ENCODE measurements around the gene CSAD.
A peak's percentile ranks its signal among the peaks of the same experiment; 100 is the strongest.
"Not testable (repeated sequence)": the region's sequence is repeated elsewhere in the genome, so short reads cannot be mapped to it uniquely, and the experiment has no call there.

The CSAD gene

DNA sequence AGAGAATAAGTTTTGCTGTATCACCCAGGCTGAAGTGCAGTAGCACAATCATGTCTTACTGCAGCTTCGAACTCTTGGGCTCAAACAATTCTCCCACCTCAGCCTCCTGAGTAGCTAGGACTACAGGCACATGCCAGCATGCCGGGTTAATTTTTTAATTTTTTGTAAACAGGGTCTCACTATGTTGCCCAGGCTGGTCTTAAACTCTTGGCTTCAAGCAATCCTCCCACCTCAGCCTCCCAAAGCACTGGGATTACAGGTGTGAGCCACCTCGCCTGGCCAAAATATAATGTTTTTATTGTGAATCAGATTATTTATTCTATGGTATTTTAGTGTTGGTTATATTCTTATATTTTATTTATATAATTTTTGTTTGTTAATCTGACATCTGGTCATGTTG lies 4.0 kb downstream of the CSAD start:
- no peak for DNase-seq

DNA sequence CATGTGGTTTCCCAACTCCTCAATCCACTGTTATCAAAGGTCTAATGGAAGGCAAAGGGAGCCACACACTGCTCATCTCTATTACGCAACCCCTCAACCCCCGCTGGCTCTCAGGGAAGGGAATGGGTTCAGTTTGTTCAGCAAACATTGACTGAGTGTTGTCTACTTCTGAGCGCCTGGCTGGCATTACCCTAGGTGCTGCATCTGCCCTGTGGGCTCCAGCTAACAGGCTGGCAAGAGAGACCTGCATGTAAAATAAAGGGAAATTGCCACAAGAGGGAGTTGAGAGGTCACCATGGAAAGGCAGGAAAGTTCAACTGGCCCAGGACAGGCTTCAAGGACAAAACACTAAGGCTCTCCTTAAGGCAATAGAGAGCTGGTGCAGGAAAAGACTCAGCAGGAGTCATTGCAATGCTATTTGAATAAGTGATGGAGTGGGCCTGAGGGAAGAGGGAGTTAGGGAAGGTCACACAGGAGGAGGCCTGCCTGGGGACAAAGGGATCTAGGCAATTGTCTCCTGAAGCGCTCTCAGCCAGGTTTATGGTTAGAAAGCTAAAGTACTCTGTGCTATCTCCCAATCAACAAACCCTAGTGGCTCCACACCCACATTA lies 5.7 kb downstream of the CSAD start:
- no peak for DNase-seq

DNA sequence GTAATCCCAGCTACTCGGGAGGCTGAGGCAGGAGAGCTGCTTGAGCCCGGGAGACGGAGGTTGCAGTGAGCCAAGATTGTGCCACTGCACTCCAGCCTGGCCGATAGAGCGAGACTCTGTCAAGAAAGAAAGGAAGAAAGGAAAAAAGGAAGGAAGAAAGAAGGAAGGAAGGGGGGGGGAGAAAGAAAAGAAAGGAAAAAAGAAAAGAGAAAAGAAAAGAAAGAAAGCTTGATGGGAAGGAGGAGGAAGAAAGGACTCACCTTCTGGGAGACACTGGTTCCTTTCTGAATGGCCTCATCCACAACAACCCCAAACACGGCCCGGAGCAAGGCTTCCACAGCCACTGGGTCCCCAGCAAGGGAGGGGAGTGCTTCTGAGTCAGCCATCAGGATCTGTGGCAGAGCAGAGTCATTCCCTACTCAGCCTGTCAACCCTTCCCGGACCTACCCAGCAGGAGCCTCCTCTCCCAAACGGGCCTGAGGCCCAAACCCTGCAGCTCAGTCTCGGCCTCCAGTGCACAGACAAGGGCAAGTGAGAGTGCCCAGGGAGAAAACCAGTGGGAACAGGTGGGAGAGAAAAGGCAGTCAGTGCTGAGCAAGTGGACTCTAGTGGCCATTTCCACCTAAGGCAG lies 7.5 kb downstream of the CSAD start:
- no peak for DNase-seq

- DNase-seq, result no peak
Observed at GRCh38 chr12:53172352-53172751, 8.4 kb downstream of the CSAD start.

- DNase-seq, result no peak
Observed at GRCh38 chr12:53171725-53172329, 8.9 kb downstream of the CSAD start.

- no peak for DNase-seq
Observed at GRCh38 chr12:53170876-53171724, 9.6 kb downstream of the CSAD start.

GRCh38 chr12:53170215-53170614 lies 10.5 kb downstream of the CSAD start:
- DNase-seq, result no peak

DNA sequence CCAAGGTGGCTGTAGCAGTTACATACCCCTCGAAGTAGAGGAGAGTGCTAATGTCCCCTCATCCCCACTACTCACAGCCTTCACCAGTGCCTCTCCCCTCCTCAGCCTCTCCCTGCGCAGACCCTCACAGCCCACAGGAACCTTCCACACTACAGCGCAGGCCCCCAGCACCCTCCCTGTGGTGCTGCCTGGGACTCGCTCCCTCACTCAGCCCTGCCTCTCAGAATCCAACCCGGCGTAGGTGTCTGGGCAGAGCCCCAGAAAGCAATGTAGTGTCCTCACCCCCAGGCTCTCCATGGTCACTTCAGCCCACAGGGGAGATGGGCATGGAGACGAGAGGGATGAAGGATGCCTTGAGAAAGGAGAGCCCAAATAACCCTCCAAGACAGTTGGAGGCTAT lies 11.1 kb downstream of the CSAD start:
- no peak for DNase-seq

GRCh38 chr12:53166837-53167236 lies 13.9 kb downstream of the CSAD start:
- no peak for DNase-seq

- not testable (repeated sequence) for DNase-seq
Observed at GRCh38 chr12:53163008-53163407, 17.7 kb downstream of the CSAD start.

GRCh38 chr12:53161119-53161911 lies 19.4 kb downstream of the CSAD start:
- no peak for DNase-seq

GRCh38 chr12:53160673-53161072 lies 20.1 kb downstream of the CSAD start:
- DNase-seq, result no peak

DNA sequence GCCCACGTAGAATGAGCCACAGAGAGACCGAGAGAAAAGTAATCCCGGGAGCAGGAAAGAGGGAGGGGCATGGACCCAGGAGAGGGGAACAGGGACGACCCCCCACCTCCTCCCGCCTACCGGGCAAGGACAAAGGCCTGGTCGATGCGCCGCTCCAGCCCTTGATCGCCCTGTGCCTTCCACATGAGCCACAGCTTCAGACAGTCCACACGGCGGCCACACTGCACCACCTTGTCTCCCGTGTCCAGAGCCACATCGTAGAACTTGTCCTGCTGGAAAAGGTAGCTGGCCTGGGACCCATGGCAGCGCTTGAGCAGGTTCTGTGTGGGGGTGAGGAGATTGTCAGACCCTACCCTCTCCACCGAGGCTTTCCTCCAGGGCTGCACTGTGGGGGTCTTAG lies 20.7 kb downstream of the CSAD start:
- DNase-seq, result no peak

DNA sequence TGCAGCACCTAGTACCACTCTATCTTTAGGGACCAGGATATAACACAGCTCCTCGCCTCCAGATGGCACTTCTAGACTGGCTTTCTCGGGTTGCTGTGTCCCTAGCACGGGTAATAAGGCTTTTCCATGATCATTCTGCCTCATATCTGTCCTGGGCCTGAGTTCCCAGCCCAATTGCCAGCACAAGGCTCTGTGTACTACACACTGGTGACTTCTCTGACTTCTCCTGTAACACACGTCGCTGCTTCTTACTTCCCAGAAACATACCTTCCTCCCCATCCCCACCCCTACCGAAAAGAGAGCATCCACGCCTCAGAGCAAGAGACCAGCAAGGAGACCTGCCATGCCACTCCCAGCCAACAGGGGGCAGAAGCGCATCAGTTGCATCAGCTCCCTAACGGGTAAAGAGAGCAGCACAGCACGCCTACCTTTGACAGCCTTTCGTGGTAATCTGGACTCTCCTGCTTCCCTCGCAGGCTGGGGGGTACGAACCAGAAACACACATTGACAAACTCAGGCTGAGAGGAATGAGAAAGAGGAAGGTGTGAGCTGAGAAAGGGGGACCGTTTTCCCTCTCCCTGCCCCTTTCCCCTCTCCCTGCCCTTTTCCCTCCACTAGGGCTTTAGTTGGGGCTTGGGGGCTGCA lies 21.4 kb downstream of the CSAD start:
- DNase-seq, result peak; percentile 88

- no peak for DNase-seq
Observed at GRCh38 chr12:53152390-53152789, 28.3 kb downstream of the CSAD start.

DNA sequence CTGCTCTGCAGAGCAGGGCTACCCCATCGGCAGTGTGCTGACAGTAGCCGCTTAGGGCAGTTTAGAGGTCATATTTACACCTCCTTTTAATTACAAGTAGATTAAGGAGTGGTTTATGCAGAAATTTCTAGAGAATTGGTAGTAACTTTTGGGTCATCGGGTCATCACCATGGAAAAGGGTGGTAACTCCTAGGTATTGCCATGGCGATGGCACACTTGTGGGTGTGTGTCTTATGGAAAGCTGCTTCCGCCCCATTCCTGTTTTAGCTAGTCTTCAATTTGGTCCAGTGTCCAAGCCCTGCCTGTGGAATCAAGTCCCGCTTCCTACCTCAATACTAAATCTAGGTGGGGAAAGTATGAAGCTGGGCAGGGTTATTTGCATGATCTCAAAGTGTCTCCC lies 29.7 kb downstream of the CSAD start:
- DNase-seq, result no peak

DNA sequence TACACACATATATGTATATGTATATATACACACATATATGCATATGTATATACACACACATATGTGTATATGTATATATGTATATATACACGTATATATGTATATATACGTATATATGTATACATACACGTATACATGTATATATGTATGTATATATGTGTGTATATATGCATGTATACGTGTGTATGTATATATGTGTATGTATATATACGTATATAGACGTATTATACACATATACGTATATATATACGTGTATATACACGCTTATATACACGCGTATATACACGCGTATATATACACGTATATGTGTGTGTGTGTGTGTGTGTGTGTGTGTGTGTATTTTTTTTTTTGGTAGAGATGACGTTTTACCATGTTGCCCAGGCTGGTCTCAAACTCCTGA lies 33.1 kb downstream of the CSAD start:
- no peak for DNase-seq

- no peak for DNase-seq
Observed at GRCh38 chr12:53147181-53147580, 33.5 kb downstream of the CSAD start.

GRCh38 chr12:53145383-53146260 lies 35.1 kb downstream of the CSAD start:
- DNase-seq, result no peak

DNA sequence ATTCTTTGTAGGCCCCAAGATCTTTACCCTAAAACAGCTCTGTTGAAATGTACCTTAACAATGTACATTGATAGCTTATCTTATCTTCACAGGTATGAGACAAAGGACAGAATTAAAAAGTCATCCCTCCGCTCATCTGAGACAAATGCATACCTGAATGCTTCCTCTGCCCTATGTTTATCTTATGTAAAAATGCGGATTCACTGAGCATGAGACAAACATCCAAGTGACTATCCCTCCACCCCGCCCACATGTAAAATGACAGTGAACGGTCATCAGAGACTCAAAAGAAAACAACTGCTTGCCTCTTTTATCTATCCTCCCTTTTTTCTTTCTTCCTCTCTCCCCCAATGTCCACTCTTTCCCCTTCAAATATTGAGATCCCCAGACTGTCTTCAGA lies 37.4 kb downstream of the CSAD start:
- DNase-seq, result no peak

DNA sequence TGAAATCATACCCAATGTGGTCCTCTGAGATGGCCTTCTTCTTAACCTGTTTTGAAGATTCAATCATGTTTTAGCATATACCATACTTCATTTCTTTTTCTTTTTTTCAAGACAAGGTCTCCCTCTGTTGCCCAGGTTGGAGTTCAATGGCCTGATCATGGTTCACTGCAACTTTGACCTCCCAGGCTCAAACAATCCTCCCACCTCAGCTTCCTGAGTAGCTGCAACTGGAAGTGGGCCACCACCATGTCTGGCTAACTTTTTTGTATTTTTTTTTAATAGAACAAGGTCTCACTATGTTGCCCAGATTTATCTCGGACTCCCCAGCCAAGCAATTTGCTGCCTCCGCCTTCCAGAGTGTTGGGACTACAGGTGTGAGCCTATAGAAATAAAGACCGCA lies 47.0 kb downstream of the CSAD start:
- DNase-seq, result no peak
